Measurements from ENCODE around the gene MEP1A.
A peak's percentile ranks its signal among the peaks of the same experiment; 100 is the strongest.

The MEP1A gene

DNA sequence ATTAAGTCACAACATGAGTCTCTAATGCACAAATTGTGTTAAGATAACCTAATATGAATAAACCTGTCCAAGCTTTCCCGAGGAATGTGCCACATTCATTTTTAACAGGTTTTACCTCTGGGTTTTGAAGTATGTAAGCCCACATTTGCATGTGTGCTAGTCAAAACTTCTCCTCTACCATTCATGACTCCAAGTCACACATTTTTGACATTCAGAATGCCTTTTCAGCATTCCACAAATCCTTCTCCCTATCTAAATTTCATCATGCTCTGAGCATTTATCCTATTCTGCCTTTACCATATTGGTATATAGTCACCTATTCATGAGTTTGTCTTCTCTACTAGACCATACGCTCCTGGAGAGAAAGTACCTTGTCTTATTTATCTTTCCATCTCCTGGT is 72.0 kb downstream of the MEP1A start:
- Histone ChIP-seq H3K4me3 (ENCODE audit: low read depth, low read length) (no peak overlapping the region), H3K27me3 (replicated peaks) (no peaks in the 10 kb centered on the region), H3K36me3 (replicated peaks) (no peaks in the 10 kb centered on the region), H3K27ac (no peak overlapping the region)
- in situ Hi-C loops (cut with HindIII; ENCODE audit: low pct_ligation_motif_present, low sequenced_read_pairs) = no loop called here
- no peak for DNase-seq
- TF ChIP-seq, protein P1, sequence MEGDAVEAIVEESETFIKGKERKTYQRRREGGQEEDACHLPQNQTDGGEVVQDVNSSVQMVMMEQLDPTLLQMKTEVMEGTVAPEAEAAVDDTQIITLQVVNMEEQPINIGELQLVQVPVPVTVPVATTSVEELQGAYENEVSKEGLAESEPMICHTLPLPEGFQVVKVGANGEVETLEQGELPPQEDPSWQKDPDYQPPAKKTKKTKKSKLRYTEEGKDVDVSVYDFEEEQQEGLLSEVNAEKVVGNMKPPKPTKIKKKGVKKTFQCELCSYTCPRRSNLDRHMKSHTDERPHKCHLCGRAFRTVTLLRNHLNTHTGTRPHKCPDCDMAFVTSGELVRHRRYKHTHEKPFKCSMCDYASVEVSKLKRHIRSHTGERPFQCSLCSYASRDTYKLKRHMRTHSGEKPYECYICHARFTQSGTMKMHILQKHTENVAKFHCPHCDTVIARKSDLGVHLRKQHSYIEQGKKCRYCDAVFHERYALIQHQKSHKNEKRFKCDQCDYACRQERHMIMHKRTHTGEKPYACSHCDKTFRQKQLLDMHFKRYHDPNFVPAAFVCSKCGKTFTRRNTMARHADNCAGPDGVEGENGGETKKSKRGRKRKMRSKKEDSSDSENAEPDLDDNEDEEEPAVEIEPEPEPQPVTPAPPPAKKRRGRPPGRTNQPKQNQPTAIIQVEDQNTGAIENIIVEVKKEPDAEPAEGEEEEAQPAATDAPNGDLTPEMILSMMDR (IDR thresholded peaks at IDR 0.05; ENCODE audit: low read depth, low read length, missing control alignments) = no peak

DNA sequence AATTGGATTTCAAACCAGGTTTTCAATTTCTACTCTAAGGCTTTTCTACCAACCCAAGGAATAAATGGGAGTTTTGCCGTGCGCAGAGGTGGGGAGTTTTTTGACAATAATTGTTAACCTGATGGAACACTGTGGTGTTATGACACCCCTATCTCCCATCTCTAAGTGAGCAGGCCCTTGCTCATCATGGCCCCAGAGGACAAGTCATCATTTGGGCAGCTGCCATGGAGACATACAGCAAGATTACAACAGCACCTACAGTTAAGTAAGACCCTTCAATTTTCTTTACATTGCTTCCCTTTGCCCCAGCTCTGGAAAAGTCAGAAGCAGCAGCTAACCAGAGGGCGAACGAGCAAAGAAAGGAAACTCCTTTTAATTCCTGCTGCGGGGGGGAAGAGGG is 74.2 kb downstream of the MEP1A start:
- TF ChIP-seq, protein P1 (IDR thresholded peaks at IDR 0.05; ENCODE audit: low read depth, low read length, missing control alignments) = no peak
- in situ Hi-C loops (cut with HindIII; ENCODE audit: low pct_ligation_motif_present, low sequenced_read_pairs) = no loop called here
- DNase-seq = no peak
- no peak overlapping the region for H3K4me3 ChIP-seq (ENCODE audit: low read depth, low read length)
- no peak overlapping the region for H3K27ac ChIP-seq
- no peaks in the 10 kb centered on the region for H3K36me3 ChIP-seq (replicated peaks)
- no peaks in the 10 kb centered on the region for H3K27me3 ChIP-seq (replicated peaks)

DNA sequence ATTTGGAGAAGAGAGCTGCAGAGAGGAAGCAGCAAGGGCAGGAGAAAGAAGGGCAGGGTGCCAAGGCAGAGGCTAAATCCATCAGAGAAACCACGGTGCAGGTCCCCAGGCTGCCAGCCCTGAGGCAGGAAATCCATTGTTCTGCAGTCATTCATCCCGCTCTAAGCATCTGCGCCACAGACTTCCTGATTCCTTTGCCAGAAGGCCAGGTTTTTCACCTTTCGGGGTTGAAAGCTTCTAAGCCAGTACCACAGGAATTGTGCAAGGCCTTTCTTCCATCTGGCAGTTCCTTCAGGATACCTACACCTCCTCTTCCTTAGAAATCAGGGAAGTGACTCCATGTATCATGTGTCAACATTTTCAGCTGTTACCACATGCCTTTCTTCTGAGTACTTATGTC is 82.9 kb downstream of the MEP1A start:
- Histone ChIP-seq H3K27ac (no peak overlapping the region), H3K27me3 (replicated peaks) (no peaks in the 10 kb centered on the region), H3K36me3 (replicated peaks) (no peaks in the 10 kb centered on the region), H3K4me3 (ENCODE audit: low read depth, low read length) (no peak overlapping the region)
- no peak for DNase-seq
- TF ChIP-seq, protein P1 (IDR thresholded peaks at IDR 0.05; ENCODE audit: low read depth, low read length, missing control alignments) = no peak
- in situ Hi-C loops (cut with HindIII; ENCODE audit: low pct_ligation_motif_present, low sequenced_read_pairs) = no loop called here

DNA sequence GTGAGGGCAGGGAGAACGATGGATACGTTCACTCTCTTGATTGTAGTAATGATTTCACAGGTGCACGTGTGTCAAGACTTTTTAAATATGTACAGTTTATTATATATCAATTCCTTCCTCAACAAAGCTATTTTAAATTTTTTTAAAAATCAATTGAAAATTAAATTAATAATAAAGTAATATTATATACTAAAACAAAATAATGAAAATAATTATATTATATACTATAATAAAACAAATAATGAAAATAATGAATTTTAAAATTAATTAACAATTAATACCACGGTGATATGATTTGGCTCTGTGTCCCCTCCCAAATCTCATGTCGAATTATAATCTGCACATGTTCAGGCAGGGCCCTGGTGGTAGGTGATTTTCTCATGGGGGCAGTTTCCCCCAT is 85.8 kb downstream of the MEP1A start:
- Histone ChIP-seq H3K4me3 (ENCODE audit: low read depth, low read length) (no peak overlapping the region), H3K36me3 (replicated peaks) (no peaks in the 10 kb centered on the region), H3K27me3 (replicated peaks) (no peaks in the 10 kb centered on the region), H3K27ac (no peak overlapping the region)
- in situ Hi-C loops (cut with HindIII; ENCODE audit: low pct_ligation_motif_present, low sequenced_read_pairs) = no loop called here
- no peak for DNase-seq
- TF ChIP-seq, protein P1 (IDR thresholded peaks at IDR 0.05; ENCODE audit: low read depth, low read length, missing control alignments) = no peak

DNA sequence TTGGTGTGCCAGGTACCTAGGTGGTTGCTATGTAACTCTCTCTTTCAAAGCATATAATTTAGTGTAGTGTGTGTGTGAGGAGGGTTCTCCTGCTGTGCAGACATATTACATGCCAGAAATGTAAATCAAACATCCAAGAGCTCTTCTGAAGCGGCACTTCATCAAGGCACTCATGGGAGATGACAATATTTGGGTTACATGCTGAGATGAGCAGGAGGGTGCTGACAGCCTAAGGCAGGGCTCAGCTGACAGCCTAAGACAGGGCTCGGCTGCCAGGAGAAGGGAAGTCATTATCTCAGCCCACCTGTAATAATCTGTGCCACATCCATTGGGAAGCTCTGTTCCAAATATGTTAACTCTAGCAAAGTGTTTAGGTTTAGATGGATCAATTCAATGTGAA is 89.5 kb downstream of the MEP1A start:
- H3K36me3 ChIP-seq (replicated peaks) = no peaks in the 10 kb centered on the region
- H3K4me3 ChIP-seq (ENCODE audit: low read depth, low read length) = no peak overlapping the region
- in situ Hi-C loops (cut with HindIII; ENCODE audit: low pct_ligation_motif_present, low sequenced_read_pairs) = no loop called here
- no peak for DNase-seq
- H3K27me3 ChIP-seq (replicated peaks) = no peaks in the 10 kb centered on the region
- H3K27ac ChIP-seq = no peak overlapping the region
- TF ChIP-seq, protein P1 (IDR thresholded peaks at IDR 0.05; ENCODE audit: low read depth, low read length, missing control alignments) = no peak

DNA sequence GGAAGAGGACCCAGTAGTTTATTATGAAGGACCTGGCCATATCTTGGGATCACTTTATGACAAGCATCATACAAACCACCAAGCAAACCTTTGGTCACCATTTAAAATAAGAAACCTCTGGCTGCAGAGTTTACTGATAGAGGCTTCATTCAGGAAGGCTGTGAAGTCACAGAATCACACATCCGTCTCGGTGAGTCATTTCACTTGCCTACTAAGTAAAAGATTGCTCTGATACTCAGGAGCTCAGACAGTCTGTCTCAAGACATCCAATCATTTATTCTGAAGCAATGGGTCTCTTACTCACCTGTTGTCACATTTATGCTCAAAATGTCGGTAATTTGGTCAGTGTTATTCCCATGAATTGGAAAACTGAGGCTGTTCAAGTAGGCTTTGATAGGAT is 94.8 kb downstream of the MEP1A start:
- in situ Hi-C loops (cut with HindIII; ENCODE audit: low pct_ligation_motif_present, low sequenced_read_pairs) = no loop called here
- peak; percentile 72 for DNase-seq
- TF ChIP-seq, protein P1 (IDR thresholded peaks at IDR 0.05; ENCODE audit: low read depth, low read length, missing control alignments) = no peak

More for the DNA sequence above, 94.8 kb downstream of the MEP1A start:
- H3K27me3 ChIP-seq (replicated peaks) = no peaks in the 10 kb centered on the region
- H3K27ac ChIP-seq = peak overlapping the region; percentile 73
- no peaks in the 10 kb centered on the region for H3K36me3 ChIP-seq (replicated peaks)
- no peak overlapping the region for H3K4me3 ChIP-seq (ENCODE audit: low read depth, low read length)
